Testis (tissue), 2 donors: Measurements from ENCODE around the gene CEP85L.

Experiments
- POLR2A ChIP-seq: fragments of 450-650 bp; IDR thresholded peaks from one replicate; pipeline ENCODE4 v1.6.1; 2017; ENCODE audit warnings: antibody characterized with exemption, mild to moderate bottlenecking, moderate library complexity
- TF ChIP-seq, protein P1 (sequence below), 3 experiments: fragments of 450-650 bp in 2 of 3; fragments of 200-600 bp in 1 of 3; sonication (generic) in 1 of 3; IDR thresholded peaks; one replicate each; pipeline ENCODE4 v1.5.1; 2016 to 2019; ENCODE audit warnings: antibody characterized with exemption in 3 of 3, mild to moderate bottlenecking in 2 of 3, moderate library complexity in 1 of 3

DNA sequence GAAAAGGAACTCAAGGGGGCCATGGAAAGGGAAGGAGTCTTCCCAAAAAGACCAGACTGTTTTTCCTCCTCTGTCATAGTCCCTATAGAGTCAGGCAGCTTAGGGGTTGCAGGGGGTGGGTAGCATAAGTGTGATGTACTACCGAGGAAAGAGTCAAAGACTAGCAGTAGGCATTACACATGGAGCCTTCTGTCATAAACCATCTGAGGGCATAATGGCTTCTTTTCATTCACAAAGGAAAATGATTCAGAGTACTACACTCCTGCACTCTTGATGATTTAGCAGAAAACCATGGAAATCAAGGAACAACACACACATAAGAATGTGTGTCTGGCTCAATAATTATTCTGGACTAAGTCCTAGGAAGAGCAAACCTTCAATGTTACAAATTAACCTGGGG is 88.4 kb downstream of the CEP85L start:
- TF ChIP-seq, protein P1, sequence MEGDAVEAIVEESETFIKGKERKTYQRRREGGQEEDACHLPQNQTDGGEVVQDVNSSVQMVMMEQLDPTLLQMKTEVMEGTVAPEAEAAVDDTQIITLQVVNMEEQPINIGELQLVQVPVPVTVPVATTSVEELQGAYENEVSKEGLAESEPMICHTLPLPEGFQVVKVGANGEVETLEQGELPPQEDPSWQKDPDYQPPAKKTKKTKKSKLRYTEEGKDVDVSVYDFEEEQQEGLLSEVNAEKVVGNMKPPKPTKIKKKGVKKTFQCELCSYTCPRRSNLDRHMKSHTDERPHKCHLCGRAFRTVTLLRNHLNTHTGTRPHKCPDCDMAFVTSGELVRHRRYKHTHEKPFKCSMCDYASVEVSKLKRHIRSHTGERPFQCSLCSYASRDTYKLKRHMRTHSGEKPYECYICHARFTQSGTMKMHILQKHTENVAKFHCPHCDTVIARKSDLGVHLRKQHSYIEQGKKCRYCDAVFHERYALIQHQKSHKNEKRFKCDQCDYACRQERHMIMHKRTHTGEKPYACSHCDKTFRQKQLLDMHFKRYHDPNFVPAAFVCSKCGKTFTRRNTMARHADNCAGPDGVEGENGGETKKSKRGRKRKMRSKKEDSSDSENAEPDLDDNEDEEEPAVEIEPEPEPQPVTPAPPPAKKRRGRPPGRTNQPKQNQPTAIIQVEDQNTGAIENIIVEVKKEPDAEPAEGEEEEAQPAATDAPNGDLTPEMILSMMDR (IDR thresholded peaks at IDR 0.05): no peak
- TF ChIP-seq POLR2A: no peak
